GM19328 (cell line): ENCODE data around the gene ZMYND10.
A peak's percentile ranks its signal among the peaks of the same experiment; 100 is the strongest.

Source experiments
- ATAC-seq: cut with Tn5 transposase; IDR thresholded peaks from one replicate; pipeline ENCODE4 v1.9.1; 2021; ENCODE audit warnings: mild to moderate bottlenecking, moderate library complexity; ENCODE audit not compliant: unreplicated experiment

The ZMYND10 gene

DNA sequence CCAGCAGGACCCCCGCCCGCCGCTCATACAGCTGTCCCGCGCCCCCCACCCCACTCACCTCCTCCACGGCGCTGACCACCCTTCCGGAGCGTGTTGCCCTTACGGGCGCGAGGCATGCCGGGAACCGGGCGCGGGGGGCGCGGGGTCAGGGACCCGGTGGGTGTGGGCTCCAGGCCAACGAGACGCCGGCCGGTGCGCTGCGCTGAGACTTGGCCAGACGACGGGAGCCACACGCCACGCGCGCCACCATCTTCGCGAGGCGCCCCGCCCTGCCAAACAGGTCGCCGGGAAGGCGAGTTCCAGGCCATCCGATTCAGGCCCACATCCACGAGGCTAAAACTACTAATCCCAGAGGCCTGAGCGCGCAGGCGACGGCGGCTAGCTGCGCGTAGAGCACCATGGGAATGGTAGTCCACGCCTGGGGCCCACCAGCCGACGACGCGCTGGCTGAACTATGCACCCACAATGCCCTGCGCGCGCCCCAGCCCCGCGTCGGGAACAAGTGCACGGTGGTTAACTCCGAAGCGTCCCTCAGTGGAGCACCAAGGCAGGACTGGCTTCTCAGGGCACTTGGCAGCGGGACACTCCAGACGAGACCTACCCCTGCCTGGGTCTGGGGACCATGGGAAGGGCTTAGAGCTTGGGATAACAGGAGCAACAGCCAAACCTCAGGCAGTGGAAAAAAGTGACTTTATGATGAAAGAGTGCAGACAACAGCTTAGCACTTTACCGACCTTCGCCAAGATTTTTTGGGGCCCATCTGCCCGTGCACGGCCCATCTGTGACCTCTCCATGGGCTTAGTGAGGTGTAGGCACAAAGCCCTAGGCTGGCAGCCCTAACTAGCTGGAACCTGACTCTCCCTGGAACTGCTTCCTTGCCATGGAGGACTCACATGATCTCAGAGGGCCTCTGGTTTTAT, 53.1 kb downstream of the ZMYND10 start, which contains the start of gene IFRD2:
TSS of gene IFRD2 (minus strand) at position 271 of the 920 bp plus-strand sequence. CDS start at position 116, 155 bp downstream.
- peak; percentile 97 for ATAC-seq
